Activated CD8-positive, alpha-beta memory T cell treated with anti-CD3 and anti-CD28 coated beads, Interleukin-2, amount 50 U/mL, for 1 hour (primary cell): ENCODE data around the gene NCEH1.

Experiments used
- DNase-seq: peaks from one replicate; pipeline ENCODE4 v3.0.0-alpha.2; 2020; ENCODE audit errors: extremely low read depth

Gene NCEH1

GRCh38 chr3:172582712-172583111 lies 128.2 kb downstream of the NCEH1 start:
- no peak for DNase-seq

GRCh38 chr3:172581757-172582166 lies 129.1 kb downstream of the NCEH1 start:
- no peak for DNase-seq

- no peak for DNase-seq
These were observed 130.0 kb downstream of the NCEH1 start for GRCh38 chr3:172580680-172581401.
